Sigmoid colon (tissue), 4 donors: Measurements from ENCODE around the gene RNF169.

Experiments
- CTCF ChIP-seq, 4 experiments: fragments of 450-650 bp in 3 of 4; fragments of 200-600 bp in 1 of 4; IDR thresholded peaks; one replicate each; pipeline ENCODE4 v1.5.1; 2016 to 2019; ENCODE audit warnings: antibody characterized with exemption in 4 of 4, mild to moderate bottlenecking in 3 of 4, moderate library complexity in 2 of 4
- EP300 ChIP-seq, 4 donors: sonication (generic); formaldehyde crosslinking; IDR thresholded peaks; one replicate each; pipeline ENCODE4 v1.6.1; 2017; ENCODE audit warnings: antibody characterized with exemption in 4 of 4
- POLR2A ChIP-seq, 2 donors: fragments of 450-650 bp; IDR thresholded peaks; one replicate each; pipeline ENCODE4 v1.6.1; 2016; ENCODE audit warnings: antibody characterized with exemption in 2 of 2, mild to moderate bottlenecking in 2 of 2, moderate library complexity in 2 of 2
- POLR2AphosphoS5 ChIP-seq, 4 donors: sonication (generic); formaldehyde crosslinking; IDR thresholded peaks; one replicate each; pipeline ENCODE4 v1.6.1; 2017; ENCODE audit warnings: antibody characterized with exemption in 4 of 4

GRCh38 chr11:74725701-74726100 lies 22.9 kb upstream of the RNF169 start:
- TF ChIP-seq POLR2A (IDR thresholded peaks at IDR 0.05) (no peak), CTCF (IDR thresholded peaks at IDR 0.05) (no peak), POLR2AphosphoS5 (IDR thresholded peaks at IDR 0.05) (no peak), EP300 (IDR thresholded peaks at IDR 0.05) (no peak)
